Peyer's patch (tissue), 4 donors: ENCODE results near the gene ATP6V0A1. TPM values are rescaled to one million over a fixed set of nuclear protein-coding genes. Genes with fewer than 3 reads are reported as not detected.

ENCODE experiments used
- DNase-seq, 3 donors: peaks; one replicate each; pipeline ENCODE4 v3.0.0-alpha.2; 2017 to 2019
- H3K27ac ChIP-seq, 4 donors: fragments of 200-600 bp; sonication (generic); one replicate each; pipeline ENCODE4 v1.5.1; 2016 to 2019
- H3K27me3 ChIP-seq, 2 donors: fragments of 200-600 bp; sonication (generic); one replicate each; pipeline ENCODE4 v1.5.1; 2019
- H3K36me3 ChIP-seq, 3 donors: fragments of 200-600 bp; sonication (generic); one replicate each; pipeline ENCODE4 v1.5.1; 2016 to 2019
- H3K4me1 ChIP-seq, 4 donors: fragments of 200-600 bp; sonication (generic); one replicate each; pipeline ENCODE4 v1.5.1; 2016 to 2019
- H3K4me3 ChIP-seq, 4 donors: fragments of 200-600 bp; sonication (generic); 1 replicate in 3 of 4; 2 replicates in 1 of 4; pipeline ENCODE4 v1.5.1; 2016 to 2019; ENCODE audit warnings: mild to moderate bottlenecking in 1 of 4
- H3K9me3 ChIP-seq, 4 donors: fragments of 200-600 bp; sonication (generic); one replicate each; pipeline ENCODE4 v1.5.1; 2016 to 2019; ENCODE audit warnings: mild to moderate bottlenecking in 1 of 4
- POLR2A ChIP-seq, 2 donors: fragments of 450-650 bp; IDR thresholded peaks; one replicate each; pipeline ENCODE4 v1.5.1; 2017; ENCODE audit warnings: antibody characterized with exemption in 2 of 2, mild to moderate bottlenecking in 2 of 2, moderate library complexity in 2 of 2
- total RNA-seq, 4 donors: library from RNA; depleted of rRNA; stranded (reverse); fragments of >200 nt; gene quantifications; one replicate each; pipeline ENCODE4 v1.1.0, GENCODE V29; 2016
- TF ChIP-seq, protein P1 (sequence below), 6 experiments: fragments of 450-650 bp in 4 of 6; fragments of 200-600 bp in 2 of 6; sonication (generic) in 1 of 6; IDR thresholded peaks; one replicate each; pipeline ENCODE4 v1.5.1; 2017 to 2019; ENCODE audit warnings: antibody characterized with exemption in 6 of 6, mild to moderate bottlenecking in 3 of 6, moderate library complexity in 1 of 6

Gene ATP6V0A1
- total RNA-seq, 4 donors from 2014 or later, result 121 to 251 (median 204) TPM

DNA sequence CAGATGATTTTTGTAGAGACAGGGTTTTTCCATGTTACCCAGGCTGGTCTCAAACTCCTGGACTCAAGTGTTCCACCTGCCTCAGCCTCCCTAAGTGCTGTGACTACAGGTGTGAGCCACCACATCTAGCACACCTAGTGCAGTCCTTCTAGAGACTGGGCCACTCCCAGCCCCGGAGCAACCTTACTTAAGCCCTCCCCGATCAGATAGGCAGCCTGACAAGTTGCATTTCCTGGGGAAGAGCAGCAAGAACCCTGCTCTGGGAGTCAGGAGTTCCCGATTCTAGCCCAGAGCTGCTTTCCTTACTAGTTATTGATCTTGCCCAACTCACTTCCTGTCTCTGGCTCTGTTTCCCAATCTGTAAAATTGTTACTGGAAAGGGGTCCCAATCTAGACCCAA lies 70.4 kb downstream of the ATP6V0A1 start:
- DNase-seq, result no peak
- Histone ChIP-seq H3K27ac (no peak overlapping the region), H3K4me1 (peaks cover 0 to 30% (median 11%) of the 10 kb centered on the region in 4 donors)

DNA sequence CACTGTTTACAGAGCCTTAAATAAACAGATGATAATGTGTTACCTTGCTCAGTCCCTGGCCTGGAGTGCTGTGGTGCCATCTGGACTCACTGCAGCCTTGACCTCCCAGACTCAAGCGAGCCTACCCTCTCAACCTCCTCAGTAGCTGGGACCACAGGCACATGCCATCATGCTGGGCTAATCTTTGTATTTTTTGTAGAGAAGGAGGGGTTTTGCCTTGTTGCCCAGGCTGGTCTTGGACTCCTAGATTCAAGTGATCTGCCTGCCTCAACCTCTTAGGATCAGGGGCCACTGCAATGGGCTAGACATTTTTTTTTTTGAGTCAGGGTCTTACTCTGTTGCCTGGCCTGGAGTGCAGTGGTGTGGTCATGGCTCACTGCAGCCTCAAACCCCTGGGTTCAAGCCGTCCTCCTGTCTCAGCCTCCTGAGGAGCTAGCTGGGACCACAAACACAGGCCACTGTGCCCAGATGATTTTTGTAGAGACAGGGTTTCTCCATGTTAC lies 72.3 kb downstream of the ATP6V0A1 start:
- TF ChIP-seq, protein P1, sequence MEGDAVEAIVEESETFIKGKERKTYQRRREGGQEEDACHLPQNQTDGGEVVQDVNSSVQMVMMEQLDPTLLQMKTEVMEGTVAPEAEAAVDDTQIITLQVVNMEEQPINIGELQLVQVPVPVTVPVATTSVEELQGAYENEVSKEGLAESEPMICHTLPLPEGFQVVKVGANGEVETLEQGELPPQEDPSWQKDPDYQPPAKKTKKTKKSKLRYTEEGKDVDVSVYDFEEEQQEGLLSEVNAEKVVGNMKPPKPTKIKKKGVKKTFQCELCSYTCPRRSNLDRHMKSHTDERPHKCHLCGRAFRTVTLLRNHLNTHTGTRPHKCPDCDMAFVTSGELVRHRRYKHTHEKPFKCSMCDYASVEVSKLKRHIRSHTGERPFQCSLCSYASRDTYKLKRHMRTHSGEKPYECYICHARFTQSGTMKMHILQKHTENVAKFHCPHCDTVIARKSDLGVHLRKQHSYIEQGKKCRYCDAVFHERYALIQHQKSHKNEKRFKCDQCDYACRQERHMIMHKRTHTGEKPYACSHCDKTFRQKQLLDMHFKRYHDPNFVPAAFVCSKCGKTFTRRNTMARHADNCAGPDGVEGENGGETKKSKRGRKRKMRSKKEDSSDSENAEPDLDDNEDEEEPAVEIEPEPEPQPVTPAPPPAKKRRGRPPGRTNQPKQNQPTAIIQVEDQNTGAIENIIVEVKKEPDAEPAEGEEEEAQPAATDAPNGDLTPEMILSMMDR (IDR thresholded peaks at IDR 0.05), result no peak
- no peak for TF ChIP-seq POLR2A (IDR thresholded peaks at IDR 0.05)
- Histone ChIP-seq H3K36me3 (no peaks in the 10 kb centered on the region), H3K4me3 (no peak overlapping the region), H3K9me3 (no peaks in the 10 kb centered on the region), H3K27me3 (no peaks in the 10 kb centered on the region), H3K27ac (peak overlapping the region in 3 of 4 donors; percentile 77 to 97 (median 85)), H3K4me1 (peaks cover 0 to 34% (median 13%) of the 10 kb centered on the region in 4 donors)
- no peak for DNase-seq

More for the DNA sequence above, 70.4 kb downstream of the ATP6V0A1 start:
- H3K4me3 ChIP-seq, result no peak overlapping the region
- no peaks in the 10 kb centered on the region for H3K27me3 ChIP-seq
- TF ChIP-seq POLR2A (IDR thresholded peaks at IDR 0.05), result no peak
- TF ChIP-seq, protein P1 (IDR thresholded peaks at IDR 0.05), result no peak
- no peaks in the 10 kb centered on the region for H3K36me3 ChIP-seq
- H3K9me3 ChIP-seq, result no peaks in the 10 kb centered on the region

DNA sequence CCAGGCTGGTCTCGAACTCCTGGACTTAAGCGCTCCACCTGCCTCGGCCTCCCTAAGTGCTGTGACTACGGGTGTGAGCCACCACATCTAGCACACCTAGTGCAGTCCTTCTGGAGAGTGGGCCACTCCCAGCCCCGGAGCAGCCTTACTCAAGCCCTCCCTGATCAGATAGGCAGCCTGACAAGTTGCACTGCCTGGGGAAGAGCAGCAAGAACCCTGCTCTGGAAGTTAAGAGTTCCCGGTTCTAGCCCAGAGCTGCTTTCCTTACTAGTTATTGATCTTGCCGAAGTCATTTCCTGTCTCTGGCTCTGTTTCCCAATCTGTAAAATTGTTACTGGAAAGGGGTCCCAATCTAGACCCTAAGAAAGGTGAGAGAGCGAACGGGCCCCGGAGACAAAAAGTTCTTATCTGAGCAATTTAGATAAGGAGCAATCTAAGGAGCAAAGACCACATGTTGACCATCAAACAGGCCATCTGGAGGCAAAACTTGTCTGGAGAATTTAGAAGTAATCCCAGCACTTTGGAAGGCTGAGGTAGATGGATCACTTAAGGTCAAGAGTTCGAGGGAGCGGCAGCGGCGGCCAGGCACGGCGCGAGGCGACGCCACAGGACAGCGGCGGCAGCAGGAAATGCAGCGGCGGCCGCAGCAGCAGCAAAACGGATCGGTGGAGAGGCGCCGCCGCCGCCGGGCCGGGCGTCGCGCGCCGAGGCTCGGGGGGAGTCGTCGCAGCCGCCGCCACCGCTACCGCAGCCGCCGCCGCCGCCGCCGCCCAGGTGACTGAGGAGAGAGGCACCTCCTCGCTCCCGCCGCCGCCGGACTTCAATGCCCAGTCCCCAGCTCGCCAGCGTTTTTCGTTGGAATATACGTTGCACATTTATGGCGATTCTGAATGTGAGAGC lies 73.0 kb downstream of the ATP6V0A1 start:
- no peaks in the 10 kb centered on the region for H3K27me3 ChIP-seq
- peak overlapping the region; percentile 45 to 69 (median 58) for H3K4me3 ChIP-seq
- peak; percentile 68 to 86 (median 83) for DNase-seq
- no peaks in the 10 kb centered on the region for H3K36me3 ChIP-seq
- H3K27ac ChIP-seq, result peak overlapping the region; percentile 77 to 97 (median 81)
- TF ChIP-seq POLR2A (IDR thresholded peaks at IDR 0.05), result peak; percentile 13 to 65
- TF ChIP-seq, protein P1 (IDR thresholded peaks at IDR 0.05), result peak in 5 of 6 experiments; percentile 46 to 75 (median 68)
- no peaks in the 10 kb centered on the region for H3K9me3 ChIP-seq
- H3K4me1 ChIP-seq, result peaks cover 0 to 28% (median 11%) of the 10 kb centered on the region in 4 donors

DNA sequence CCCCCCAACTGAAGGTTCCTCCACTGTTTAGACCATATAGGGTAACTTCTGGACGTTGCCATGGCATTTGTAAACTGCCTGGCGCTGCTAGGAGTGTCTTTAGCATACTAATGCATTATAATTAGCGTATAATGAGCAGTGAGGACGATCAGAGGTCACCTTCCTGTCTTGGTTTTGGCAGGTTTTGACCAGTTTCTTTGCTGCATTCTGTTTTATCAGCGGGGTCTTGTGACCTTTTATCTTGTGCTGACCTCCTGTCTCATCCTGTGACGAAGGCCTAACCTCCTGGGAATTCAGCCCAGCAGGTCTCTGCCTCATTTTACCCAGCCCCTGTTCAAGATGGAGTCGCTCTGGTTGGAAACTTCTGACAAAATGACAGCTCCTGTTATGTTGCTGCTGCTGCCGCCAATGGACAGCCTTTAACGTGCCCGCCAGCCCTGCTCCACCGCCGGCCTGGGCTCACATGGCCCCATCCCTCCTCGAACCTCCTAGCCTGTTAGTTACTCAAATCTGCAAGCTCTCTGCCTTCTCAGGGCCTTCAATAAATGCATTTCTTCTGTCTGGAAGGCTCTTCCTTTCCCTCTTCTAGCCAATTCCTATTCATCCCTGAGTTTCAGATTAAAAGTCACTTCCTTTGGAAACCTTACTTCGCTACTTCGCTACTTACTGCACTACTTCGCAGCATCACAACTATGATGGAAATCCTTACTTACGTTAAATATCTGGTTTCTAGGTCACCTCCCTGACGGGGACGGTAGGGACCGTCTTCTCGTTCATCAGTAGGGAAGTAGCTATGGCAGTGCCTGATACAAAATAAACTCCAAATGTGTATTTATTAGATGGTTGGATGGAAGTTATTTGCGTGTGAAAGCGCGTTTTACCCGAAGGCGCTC lies 76.7 kb downstream of the ATP6V0A1 start:
- H3K36me3 ChIP-seq, result peaks cover 0 to 13% (median 0%) of the 10 kb centered on the region in 3 donors
- H3K27me3 ChIP-seq, result no peaks in the 10 kb centered on the region
- no peak for DNase-seq
- peak overlapping the region; percentile 85 to 98 (median 88) for H3K27ac ChIP-seq
- peak overlapping the region; percentile 52 to 96 (median 78) for H3K4me3 ChIP-seq
- H3K9me3 ChIP-seq, result no peaks in the 10 kb centered on the region
- peaks cover 4 to 29% (median 12%) of the 10 kb centered on the region in 4 donors for H3K4me1 ChIP-seq
- no peak for TF ChIP-seq POLR2A (IDR thresholded peaks at IDR 0.05)
- TF ChIP-seq, protein P1 (IDR thresholded peaks at IDR 0.05), result no peak

DNA sequence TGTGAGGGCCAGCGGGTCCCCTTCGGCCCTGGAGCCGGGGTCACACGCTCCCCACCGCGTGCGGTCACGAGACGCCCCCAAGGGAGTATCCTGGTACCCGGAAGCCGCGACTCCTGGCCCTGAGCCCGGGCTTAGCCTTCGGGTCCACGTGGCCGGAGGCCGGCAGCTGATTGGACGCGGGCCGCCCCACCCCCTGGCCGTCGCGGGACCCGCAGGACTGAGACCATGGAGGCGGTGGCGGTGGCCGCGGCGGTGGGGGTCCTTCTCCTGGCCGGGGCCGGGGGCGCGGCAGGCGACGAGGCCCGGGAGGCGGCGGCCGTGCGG lies 77.3 kb downstream of the ATP6V0A1 start, which contains the start of gene NAGLU:
Gene NAGLU (plus strand): TSS at position 194 of the 324 bp plus-strand sequence. CDS start 32 bp downstream, at position 226.
- peak within 1 kb of the TSS; percentile 52 to 96 (median 78) for H3K4me3 ChIP-seq
- DNase-seq, result peak; percentile 97 to 98 (median 97)
- peak within 1 kb of the TSS; percentile 85 to 98 (median 88) for H3K27ac ChIP-seq
- peaks cover 4 to 30% (median 10%) of the 10 kb centered on the region in 4 donors for H3K4me1 ChIP-seq
- H3K27me3 ChIP-seq, result no peaks in the 10 kb centered on the region
- H3K9me3 ChIP-seq, result no peaks in the 10 kb centered on the region
- TF ChIP-seq, protein P1 (IDR thresholded peaks at IDR 0.05), result no peak
- TF ChIP-seq POLR2A (IDR thresholded peaks at IDR 0.05), result peak; percentile 49 to 64
- H3K36me3 ChIP-seq, result peaks cover 0 to 16% (median 0%) of the 10 kb centered on the region in 3 donors
